ENCODE measurements around the gene YTHDF2. TPM values are rescaled to one million over a fixed set of nuclear protein-coding genes. Genes with fewer than 3 reads are reported as not detected.

Gene YTHDF2
- total RNA-seq, 1 experiment from 2014 or later: 200 TPM

DNA sequence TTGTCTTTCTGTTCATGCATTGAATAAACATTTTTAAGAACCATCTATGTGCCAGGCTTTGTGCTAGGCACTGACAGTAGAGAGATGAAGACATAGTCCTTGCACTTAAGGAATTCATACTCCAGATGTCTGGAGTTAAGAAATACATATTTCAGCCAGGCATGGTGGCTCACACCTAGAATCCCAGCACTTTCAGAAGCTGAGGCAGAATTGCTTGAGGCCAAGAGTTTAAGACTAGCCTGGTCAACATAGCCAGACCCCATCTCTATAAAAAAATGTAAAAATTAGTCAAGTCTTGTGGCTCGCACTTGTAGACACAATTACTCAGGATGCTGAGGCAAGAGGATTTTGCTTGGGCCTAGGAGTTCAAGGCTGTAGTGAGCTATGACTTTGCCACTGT is 18.6 kb upstream of the YTHDF2 start:
- H2BK20ac ChIP-seq (ENCODE audit: low read depth, low read length, poor library complexity, severe bottlenecking): no peak overlapping the region
- H3T11ph ChIP-seq (ENCODE audit: low read length): no peak overlapping the region
- no peak overlapping the region for H3K4me2 ChIP-seq (ENCODE audit: insufficient read depth, insufficient read length, low read length)
- H4K20me1 ChIP-seq (ENCODE audit: control insufficient read depth, insufficient read depth, insufficient read length): no peaks in the 10 kb centered on the region
- no peak for DNase-seq
- no peak overlapping the region for H2BK120ac ChIP-seq (ENCODE audit: low read depth, low read length, poor library complexity, severe bottlenecking)
- TF ChIP-seq, protein P1, sequence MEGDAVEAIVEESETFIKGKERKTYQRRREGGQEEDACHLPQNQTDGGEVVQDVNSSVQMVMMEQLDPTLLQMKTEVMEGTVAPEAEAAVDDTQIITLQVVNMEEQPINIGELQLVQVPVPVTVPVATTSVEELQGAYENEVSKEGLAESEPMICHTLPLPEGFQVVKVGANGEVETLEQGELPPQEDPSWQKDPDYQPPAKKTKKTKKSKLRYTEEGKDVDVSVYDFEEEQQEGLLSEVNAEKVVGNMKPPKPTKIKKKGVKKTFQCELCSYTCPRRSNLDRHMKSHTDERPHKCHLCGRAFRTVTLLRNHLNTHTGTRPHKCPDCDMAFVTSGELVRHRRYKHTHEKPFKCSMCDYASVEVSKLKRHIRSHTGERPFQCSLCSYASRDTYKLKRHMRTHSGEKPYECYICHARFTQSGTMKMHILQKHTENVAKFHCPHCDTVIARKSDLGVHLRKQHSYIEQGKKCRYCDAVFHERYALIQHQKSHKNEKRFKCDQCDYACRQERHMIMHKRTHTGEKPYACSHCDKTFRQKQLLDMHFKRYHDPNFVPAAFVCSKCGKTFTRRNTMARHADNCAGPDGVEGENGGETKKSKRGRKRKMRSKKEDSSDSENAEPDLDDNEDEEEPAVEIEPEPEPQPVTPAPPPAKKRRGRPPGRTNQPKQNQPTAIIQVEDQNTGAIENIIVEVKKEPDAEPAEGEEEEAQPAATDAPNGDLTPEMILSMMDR (conservative IDR thresholded peaks at IDR 0.05): no peak
- H3K23ac ChIP-seq (ENCODE audit: insufficient read length, low read depth, low read length): no peak overlapping the region
- no peaks in the 10 kb centered on the region for H3K9me3 ChIP-seq (ENCODE audit: control insufficient read depth, low read depth, low read length)
- H3K14ac ChIP-seq (ENCODE audit: insufficient read depth, low read length): no peak overlapping the region
- Mint-ChIP-seq H3K4me3 (no peak overlapping the region), H3K4me1 (peaks cover 9 to 14% of the 10 kb centered on the region in 2 experiments), H3K27ac (no peak overlapping the region), H3K9me3 (no peaks in the 10 kb centered on the region), H3K36me3 (ENCODE audit: insufficient read depth in 1 of 3, low read depth in 3 of 3) (peaks cover 14 to 27% (median 19%) of the 10 kb centered on the region in 3 experiments; a peak in 6 of 7 replicates), H3K27me3 (ENCODE audit: low read depth) (no peaks in the 10 kb centered on the region)
- no peaks in the 10 kb centered on the region for H3K79me1 ChIP-seq (ENCODE audit: insufficient read depth, low read depth, low read length, poor library complexity, severe bottlenecking)
- H3K27ac ChIP-seq (ENCODE audit: insufficient read length, low read depth, low read length): no peak overlapping the region
- no peak overlapping the region for H3K56ac ChIP-seq (ENCODE audit: insufficient read length, low read depth, low read length)
- no peaks in the 10 kb centered on the region for H3K79me2 ChIP-seq (ENCODE audit: insufficient read depth, low read length)
- no CpG with 5 or more reads among the region's 1 CpG for WGBS (ENCODE audit: extremely low coverage, insufficient read length, low lambda C conversion rate)
- no peaks in the 10 kb centered on the region for H3K27me3 ChIP-seq (ENCODE audit: insufficient read depth, low read length)
- H3K4me1 ChIP-seq (ENCODE audit: insufficient read depth, low read length): 0 out of 2 replicates have a peak, but pooled peaks cover 4% of the 10 kb centered on the region
- no peak overlapping the region for H2BK12ac ChIP-seq (ENCODE audit: insufficient read length, low read depth, low read length)
- no peak overlapping the region for H2BK15ac ChIP-seq (ENCODE audit: low read depth, low read length)
- H4K91ac ChIP-seq (ENCODE audit: insufficient read length, low read depth, low read length): no peak overlapping the region
- H4K5ac ChIP-seq (ENCODE audit: insufficient read length, low read depth, low read length): no peak overlapping the region
- no peak overlapping the region for H2BK5ac ChIP-seq (ENCODE audit: insufficient read length, low read length)
- no peak overlapping the region for H4K8ac ChIP-seq (replicated peaks; ENCODE audit: insufficient read length, low read depth, low read length)
- no peak overlapping the region for H2AFZ ChIP-seq (ENCODE audit: low read length)
- H2AK5ac ChIP-seq (ENCODE audit: insufficient read length, low read length): no peak overlapping the region
- no peak overlapping the region for H3K4ac ChIP-seq (ENCODE audit: low read depth, low read length)
- H3K9ac ChIP-seq (ENCODE audit: extremely low read depth, insufficient read length, low read length): no peak overlapping the region
- H3K18ac ChIP-seq (ENCODE audit: insufficient read length, low read depth, low read length): no peak overlapping the region
- H3K23me2 ChIP-seq (ENCODE audit: insufficient read length, low read depth, low read length, poor library complexity, severe bottlenecking): no peaks in the 10 kb centered on the region

Measured in H9 (cell line).